AG09319 (cell line): ENCODE measurements around the gene CXADR.
"Not testable (repeated sequence)": the region's sequence is repeated elsewhere in the genome, so short reads cannot be mapped to it uniquely, and the experiment has no call there.

Experiments
- DNase-seq: peaks from one replicate; pipeline ENCODE4 v3.0.0-alpha.2; 2010; ENCODE audit warnings: low read depth; ENCODE audit errors: extremely low read depth
- TF ChIP-seq, protein P1 (sequence below): IDR thresholded peaks from 2 replicates; pipeline ENCODE4 v1.5.1; 2011; ENCODE audit warnings: low read depth, mild to moderate bottlenecking, inconsistent platforms, low read length, moderate library complexity

Gene CXADR

DNA sequence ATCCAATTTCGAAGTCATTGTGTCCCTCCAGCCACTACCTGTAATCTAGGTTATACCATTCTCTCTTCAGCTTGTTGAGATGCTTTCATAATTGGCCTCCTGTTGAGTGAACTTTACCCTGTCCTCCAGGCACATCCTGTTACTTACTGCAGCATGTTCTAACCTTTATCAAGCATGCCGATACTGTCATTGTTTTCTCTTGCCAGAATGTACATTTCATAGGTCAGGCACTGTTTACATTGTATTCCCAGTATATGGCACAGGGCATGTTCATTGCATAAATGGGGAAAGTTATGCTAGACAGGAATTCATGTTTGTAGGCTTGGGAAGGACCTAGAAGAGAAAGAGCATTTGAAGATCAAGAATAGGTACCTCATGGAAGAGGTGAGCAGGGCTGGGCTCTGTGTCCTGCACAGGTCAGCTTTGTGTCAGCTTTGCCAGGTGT lies 10.2 kb downstream of the CXADR start:
- no peak for DNase-seq
- TF ChIP-seq, protein P1, sequence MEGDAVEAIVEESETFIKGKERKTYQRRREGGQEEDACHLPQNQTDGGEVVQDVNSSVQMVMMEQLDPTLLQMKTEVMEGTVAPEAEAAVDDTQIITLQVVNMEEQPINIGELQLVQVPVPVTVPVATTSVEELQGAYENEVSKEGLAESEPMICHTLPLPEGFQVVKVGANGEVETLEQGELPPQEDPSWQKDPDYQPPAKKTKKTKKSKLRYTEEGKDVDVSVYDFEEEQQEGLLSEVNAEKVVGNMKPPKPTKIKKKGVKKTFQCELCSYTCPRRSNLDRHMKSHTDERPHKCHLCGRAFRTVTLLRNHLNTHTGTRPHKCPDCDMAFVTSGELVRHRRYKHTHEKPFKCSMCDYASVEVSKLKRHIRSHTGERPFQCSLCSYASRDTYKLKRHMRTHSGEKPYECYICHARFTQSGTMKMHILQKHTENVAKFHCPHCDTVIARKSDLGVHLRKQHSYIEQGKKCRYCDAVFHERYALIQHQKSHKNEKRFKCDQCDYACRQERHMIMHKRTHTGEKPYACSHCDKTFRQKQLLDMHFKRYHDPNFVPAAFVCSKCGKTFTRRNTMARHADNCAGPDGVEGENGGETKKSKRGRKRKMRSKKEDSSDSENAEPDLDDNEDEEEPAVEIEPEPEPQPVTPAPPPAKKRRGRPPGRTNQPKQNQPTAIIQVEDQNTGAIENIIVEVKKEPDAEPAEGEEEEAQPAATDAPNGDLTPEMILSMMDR, result no peak

DNA sequence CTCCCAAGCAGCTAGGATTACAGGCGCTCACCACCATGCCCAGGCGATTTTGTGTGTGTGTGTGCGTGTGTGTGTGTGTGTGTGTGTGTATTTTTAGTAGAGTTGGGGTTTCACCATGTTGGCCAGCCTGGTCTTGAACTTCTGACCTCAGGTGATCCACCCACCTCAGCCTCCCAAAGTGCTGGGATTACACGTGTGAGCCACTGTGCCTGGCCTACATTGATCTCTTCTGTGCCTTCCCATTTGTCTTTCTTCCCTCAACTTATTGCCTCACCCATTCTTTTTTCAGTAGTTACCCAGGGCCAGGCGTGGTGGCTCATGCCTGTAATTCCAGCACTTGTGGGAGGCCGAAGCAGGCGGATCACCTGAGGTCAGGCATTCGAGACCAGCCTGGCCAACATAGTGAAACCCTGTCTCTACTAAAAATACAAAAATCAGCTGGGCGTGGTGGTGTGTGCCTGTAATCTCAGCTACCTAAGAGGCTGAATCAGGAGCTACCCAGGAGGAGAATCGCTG lies 11.2 kb downstream of the CXADR start:
- not testable (repeated sequence) for DNase-seq

DNA sequence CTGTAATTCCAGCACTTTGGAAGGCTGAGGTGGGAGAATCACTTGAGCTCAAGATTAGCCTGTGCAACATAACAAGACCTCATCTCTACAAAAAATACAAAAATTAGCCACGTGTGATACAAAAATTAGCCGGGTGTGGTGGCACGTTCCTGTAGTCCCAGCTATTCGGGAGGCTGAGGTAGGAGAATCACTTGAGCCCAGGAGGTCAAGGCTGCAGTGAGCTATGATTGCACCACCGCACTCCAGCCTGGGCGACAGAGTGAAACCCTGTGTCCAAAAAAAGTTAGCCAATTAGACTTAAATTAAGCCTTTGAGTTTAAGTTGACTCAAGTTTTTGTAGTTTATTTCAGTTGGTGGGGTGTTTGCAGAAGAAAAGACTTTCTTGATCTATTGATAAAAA lies 11.8 kb downstream of the CXADR start:
- TF ChIP-seq, protein P1, result no peak
- no peak for DNase-seq

DNA sequence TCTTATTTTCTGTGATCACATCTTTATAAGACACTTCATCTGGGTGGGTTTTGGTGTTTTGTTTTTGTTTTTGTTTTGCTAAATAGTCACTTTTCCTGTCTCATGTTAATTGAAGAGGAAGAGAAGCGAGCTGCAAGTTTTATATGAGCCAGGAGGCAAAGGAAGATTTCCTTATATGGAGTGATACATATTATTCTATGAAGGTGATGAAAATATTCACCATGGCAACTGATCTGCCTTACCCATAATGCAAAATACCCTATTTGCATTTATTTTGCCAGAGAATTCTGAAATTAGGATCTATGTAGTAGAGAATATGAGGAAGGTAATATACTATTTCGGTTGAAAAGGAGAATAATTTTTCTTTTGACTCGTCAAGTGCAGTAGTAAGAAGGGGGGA lies 13.9 kb downstream of the CXADR start:
- TF ChIP-seq, protein P1, result no peak
- DNase-seq, result no peak

DNA sequence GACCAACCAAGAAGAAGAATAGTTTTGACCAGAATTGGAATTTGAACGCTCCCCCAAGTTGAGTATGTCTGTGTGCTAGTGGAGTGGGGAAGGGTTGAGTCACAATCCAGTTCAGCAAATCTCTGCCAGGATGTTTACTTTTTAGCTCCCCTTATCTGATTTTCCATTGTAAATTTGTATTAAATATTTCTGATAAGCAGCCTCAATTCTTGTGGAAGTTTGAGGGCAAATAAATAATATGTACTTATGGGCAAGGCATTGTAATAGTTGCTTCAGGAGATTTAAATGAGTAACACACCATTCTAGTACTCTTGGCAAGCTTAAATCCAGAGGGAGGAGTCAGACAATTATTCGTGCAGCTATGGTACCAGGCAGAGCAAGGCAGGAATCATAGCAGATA lies 14.4 kb downstream of the CXADR start:
- DNase-seq, result no peak
- TF ChIP-seq, protein P1, result no peak

DNA sequence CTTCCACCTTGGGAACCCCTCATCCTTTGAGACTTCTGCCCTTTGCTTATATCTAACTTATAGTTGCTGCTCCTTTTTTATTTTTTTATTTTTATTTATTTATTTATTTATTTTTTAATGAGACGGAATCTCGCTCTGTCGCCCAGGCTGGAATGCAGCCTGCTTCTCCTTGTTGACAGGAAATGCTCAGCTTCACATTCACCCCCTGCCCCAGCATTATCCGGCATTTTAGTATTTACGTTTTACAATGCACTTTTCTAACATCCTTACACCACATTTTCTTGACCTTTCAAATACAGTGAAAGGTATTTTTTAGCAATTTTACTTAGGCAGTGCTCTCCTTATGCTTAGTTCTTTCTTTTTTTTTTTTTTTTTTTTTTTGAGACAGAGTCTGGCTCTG lies 14.9 kb downstream of the CXADR start:
- TF ChIP-seq, protein P1, result no peak

DNA sequence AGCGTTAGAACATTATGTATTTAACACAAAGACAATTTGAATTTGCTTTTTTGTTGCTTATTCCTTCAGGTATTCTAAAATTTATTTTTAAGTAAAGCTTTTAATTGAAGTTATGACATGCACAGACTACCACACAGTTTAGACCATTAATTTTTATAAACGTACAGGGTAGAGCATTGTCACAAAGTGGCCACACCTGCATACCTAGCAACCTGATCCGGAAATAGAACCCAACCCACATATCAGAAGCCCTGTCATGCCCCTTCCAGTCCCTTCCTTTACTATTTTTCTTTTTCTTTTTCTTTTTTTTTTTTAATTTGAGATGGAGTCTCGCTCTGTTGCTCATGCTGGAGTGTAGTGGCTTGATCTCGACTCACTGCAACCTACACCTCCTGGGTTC lies 16.8 kb downstream of the CXADR start:
- DNase-seq, result no peak
- TF ChIP-seq, protein P1, result no peak

More for the DNA sequence above, 14.9 kb downstream of the CXADR start:
- DNase-seq, result no peak

DNA sequence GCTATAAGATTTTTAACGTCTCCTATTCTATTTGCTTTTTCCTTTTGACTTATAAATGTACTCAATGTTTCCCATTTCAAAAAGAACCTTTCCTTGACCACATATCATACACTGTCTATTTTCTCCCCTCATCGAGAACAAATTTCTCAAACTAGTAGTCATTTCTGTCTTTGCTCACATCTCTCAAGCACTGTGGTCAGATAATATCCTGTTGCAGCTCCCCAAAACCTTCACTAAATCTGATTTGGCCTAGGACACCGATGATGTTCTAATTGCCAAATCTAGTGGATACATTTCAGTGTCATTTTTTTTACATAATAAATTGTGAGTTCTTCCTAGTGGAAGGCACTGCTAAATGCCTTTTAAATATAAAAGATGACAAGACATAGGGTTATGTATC lies 19.4 kb downstream of the CXADR start:
- TF ChIP-seq, protein P1, result no peak

More for the DNA sequence above, 19.4 kb downstream of the CXADR start:
- no peak for DNase-seq
